Ishikawa (cell line): Measurements from ENCODE around the gene BMERB1.
A peak's percentile ranks its signal among the peaks of the same experiment; 100 is the strongest.

Experiments used
- CEBPB ChIP-seq: IDR thresholded peaks from 2 replicates; pipeline ENCODE4 v1.6.1; 2012
- CREB1 ChIP-seq: IDR thresholded peaks from 2 replicates; pipeline ENCODE4 v1.6.1; 2012; ENCODE audit warnings: low read depth
- EGR1 ChIP-seq: IDR thresholded peaks from 2 replicates; pipeline ENCODE4 v1.6.1; 2012
- EP300 ChIP-seq: IDR thresholded peaks from 2 replicates; pipeline ENCODE4 v1.6.1; 2012; ENCODE audit warnings: borderline replicate concordance
- FOXM1 ChIP-seq: IDR thresholded peaks from 2 replicates; pipeline ENCODE4 v1.6.1; 2012; ENCODE audit warnings: low read depth, borderline replicate concordance
- NFIC ChIP-seq: IDR thresholded peaks from 2 replicates; pipeline ENCODE4 v1.6.1; 2012
- RAD21 ChIP-seq: IDR thresholded peaks from 2 replicates; pipeline ENCODE4 v1.6.1; 2012; ENCODE audit warnings: low read depth
- REST ChIP-seq: IDR thresholded peaks from 2 replicates; pipeline ENCODE4 v1.6.1; 2012; ENCODE audit warnings: low read depth, mild to moderate bottlenecking
- TAF1 ChIP-seq: IDR thresholded peaks from 2 replicates; pipeline ENCODE4 v1.6.1; 2012; ENCODE audit warnings: low read depth, mild to moderate bottlenecking
- TCF12 ChIP-seq: IDR thresholded peaks from 2 replicates; pipeline ENCODE4 v1.6.1; 2012; ENCODE audit warnings: low read depth
- TEAD4 ChIP-seq: IDR thresholded peaks from 2 replicates; pipeline ENCODE4 v1.6.1; 2012
- USF1 ChIP-seq: IDR thresholded peaks from 2 replicates; pipeline ENCODE4 v1.6.1; 2012
- YY1 ChIP-seq: IDR thresholded peaks from 2 replicates; pipeline ENCODE4 v1.6.1; 2012; ENCODE audit warnings: low read depth
- ZBTB7A ChIP-seq: IDR thresholded peaks from 2 replicates; pipeline ENCODE4 v1.6.1; 2012; ENCODE audit warnings: low read depth
- TF ChIP-seq, protein P1 (sequence below): IDR thresholded peaks from 2 replicates; pipeline ENCODE4 v1.6.1; 2012

BMERB1 gene

DNA sequence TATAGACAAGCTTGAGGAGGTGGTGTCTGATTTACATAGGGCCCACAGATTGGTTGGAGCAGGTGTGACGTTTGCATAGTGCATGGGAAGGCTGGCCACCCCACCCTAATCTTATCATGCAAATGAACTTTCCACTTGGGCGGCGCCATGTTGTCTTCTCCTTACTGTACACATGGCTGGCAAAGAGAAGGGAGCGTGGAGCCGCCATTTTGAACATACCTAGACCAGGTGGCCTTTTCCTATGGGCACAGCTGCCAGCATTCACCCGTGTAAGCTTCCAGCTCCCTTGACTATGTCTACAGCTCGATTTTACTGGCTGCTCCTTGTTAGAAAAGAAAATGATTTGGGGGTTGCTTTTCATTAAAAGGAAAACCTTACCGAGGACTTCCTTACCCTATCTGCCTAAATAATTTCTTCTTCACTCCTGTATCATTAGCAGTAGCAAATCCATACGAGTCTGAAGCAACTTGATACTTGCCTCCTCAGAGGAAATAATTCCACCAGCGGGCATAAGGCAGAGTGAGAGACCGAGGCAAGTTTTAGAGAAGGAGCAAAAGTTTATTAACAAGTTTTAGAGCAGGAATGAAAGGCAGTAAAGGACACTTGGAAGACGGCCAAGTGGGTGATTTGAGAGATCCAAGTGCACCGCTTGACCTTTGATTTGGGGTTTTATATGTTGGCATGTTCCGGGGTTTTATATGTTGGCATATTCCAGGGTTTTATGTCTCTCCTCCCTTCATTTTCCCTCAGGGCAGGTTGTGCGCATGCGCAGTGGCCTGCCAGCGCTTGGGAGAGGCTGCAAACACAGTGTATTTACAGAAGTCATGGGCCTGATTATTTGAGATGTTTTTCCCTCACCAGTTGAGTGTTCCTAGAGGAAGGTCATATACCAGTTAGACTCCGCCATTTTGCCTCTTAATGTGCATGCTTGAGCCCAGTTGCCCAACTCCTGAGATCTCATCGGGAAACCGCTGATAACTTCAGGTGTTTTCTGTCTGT lies 142.9 kb downstream of the BMERB1 start:
- TF ChIP-seq EGR1 (no peak), YY1 (peak; percentile 71)

DNA sequence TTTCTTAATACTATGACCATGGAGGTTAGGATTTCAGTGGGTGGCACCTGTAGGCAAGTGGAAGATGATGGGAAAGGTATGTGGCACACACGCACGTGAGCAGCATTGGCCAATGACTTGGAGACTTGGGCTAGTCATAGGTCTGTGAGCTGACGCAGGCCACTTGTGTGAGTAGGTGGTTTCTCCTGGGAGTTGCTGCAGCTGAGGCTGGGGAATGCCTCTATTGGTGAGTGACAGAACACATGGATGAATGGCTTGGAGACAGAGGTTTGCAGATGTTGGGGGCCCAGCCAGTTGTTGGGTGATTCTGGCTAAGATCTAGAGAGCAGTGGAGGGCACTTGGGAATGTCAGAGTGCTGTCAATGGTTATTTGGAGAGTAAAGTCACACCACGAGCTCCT lies 144.4 kb downstream of the BMERB1 start:
- TF ChIP-seq CREB1 (no peak), CEBPB (no peak), ZBTB7A (no peak), USF1 (no peak), RAD21 (no peak), TCF12 (no peak)

- no peak for TF ChIP-seq EGR1
Observed at GRCh38 chr16:15581127-15581815, 146.9 kb downstream of the BMERB1 start.

GRCh38 chr16:15583526-15583925 lies 149.1 kb downstream of the BMERB1 start:
- TF ChIP-seq TAF1, result no peak
- TF ChIP-seq CREB1, result no peak
- no peak for TF ChIP-seq NFIC
- TF ChIP-seq CEBPB, result no peak

DNA sequence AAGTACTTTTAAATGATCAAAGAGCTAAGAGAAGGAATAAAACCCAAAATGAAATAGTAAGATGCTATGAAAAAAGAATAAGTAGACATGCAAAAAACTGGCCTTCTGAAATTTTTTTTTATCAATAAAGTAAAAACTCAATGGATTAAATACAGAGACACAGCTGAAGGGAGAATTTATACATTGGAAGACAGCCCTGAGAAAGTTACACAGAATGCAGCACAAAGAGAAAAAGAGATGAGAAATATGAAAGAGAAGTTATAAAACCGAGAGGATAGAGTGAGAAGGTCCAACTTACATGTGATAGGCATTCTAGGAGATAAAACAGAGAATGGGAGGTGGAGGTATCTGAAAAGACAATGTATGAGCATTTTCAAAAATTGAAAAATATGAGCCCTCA lies 151.6 kb downstream of the BMERB1 start:
- TF ChIP-seq ZBTB7A (no peak), EP300 (no peak), NFIC (no peak), USF1 (no peak), REST (no peak), TCF12 (no peak), YY1 (no peak), TAF1 (no peak), RAD21 (no peak)

GRCh38 chr16:15586716-15587115 lies 152.3 kb downstream of the BMERB1 start:
- TF ChIP-seq, protein P1, sequence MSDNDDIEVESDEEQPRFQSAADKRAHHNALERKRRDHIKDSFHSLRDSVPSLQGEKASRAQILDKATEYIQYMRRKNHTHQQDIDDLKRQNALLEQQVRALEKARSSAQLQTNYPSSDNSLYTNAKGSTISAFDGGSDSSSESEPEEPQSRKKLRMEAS, result no peak
- TF ChIP-seq REST, result no peak
- no peak for TF ChIP-seq TEAD4
- TF ChIP-seq YY1, result no peak

DNA sequence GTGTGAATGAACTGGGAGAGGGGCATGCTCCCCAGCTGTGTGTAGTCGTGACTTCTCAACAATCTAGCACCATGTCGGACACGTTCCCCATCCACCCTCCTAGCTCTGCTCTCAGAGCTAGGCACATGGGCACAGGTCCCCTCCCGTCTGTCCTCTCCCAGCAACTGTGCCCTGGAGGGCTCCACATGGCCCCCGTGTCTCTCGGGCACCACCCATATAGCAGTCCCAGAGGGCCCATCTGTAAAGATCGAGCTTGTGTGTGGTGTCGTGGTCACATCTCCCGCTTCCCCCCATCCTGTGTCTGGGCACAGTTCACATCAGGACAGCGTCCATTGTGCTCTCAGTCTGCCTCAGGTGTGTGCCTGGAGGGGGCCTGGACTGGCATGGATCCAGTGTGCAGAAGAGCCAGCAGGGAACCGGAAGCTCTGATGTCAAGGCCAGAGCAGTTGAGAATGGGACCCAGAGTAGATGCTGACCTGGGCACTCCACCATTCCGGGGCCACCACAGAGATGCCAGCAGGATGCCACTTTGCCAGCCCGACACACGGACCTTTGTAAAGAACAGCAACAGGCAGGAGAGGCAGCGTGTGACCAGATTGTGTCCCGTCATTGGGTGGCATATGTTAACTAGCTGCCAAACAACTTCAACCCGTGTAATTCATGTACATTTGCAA lies 152.9 kb downstream of the BMERB1 start:
- TF ChIP-seq, protein P1, result no peak
- no peak for TF ChIP-seq ZBTB7A
- TF ChIP-seq YY1, result no peak
- no peak for TF ChIP-seq FOXM1
- TF ChIP-seq USF1, result no peak
- no peak for TF ChIP-seq TCF12
